ENCODE data around the gene DAB1. TPM values are rescaled to one million over a fixed set of nuclear protein-coding genes. Genes with fewer than 3 reads are reported as not detected.

DAB1 gene
- total RNA-seq, 1 donor from 2014 or later = not detected

GRCh38 chr1:56953386-56953785 lies 470.5 kb downstream of the DAB1 start:
- H3K36me3 Mint-ChIP-seq (ENCODE audit: low read depth) = no peaks in the 10 kb centered on the region
- peaks cover 12% of the 10 kb centered on the region for H3K27me3 Mint-ChIP-seq (ENCODE audit: low read depth)
- H3K4me1 Mint-ChIP-seq (ENCODE audit: low read depth) = no peaks in the 10 kb centered on the region
- DNase-seq (ENCODE audit: low spot score) = no peak
- H3K27ac Mint-ChIP-seq (ENCODE audit: unreplicated experiment) = no peak overlapping the region
- no peaks in the 10 kb centered on the region for H3K9me3 Mint-ChIP-seq (ENCODE audit: low read depth)
- no peak overlapping the region for H3K4me3 Mint-ChIP-seq (ENCODE audit: unreplicated experiment)
- no peak for TF ChIP-seq CTCF (IDR thresholded peaks at IDR 0.05)

- no peaks in the 10 kb centered on the region for H3K9me3 Mint-ChIP-seq (ENCODE audit: low read depth)
- no peaks in the 10 kb centered on the region for H3K36me3 Mint-ChIP-seq (ENCODE audit: low read depth)
- H3K27me3 Mint-ChIP-seq (ENCODE audit: low read depth) = peaks cover 8% of the 10 kb centered on the region
- DNase-seq (ENCODE audit: low spot score) = no peak
- no peak overlapping the region for H3K27ac Mint-ChIP-seq (ENCODE audit: unreplicated experiment)
- no peak for TF ChIP-seq CTCF (IDR thresholded peaks at IDR 0.05)
- no peak overlapping the region for H3K4me3 Mint-ChIP-seq (ENCODE audit: unreplicated experiment)
- H3K4me1 Mint-ChIP-seq (ENCODE audit: low read depth) = no peaks in the 10 kb centered on the region
These were observed 471.4 kb downstream of the DAB1 start for GRCh38 chr1:56952501-56952900.

GRCh38 chr1:56948403-56949023 lies 475.3 kb downstream of the DAB1 start:
- H3K27ac Mint-ChIP-seq (ENCODE audit: unreplicated experiment) = no peak overlapping the region
- no peak for TF ChIP-seq CTCF (IDR thresholded peaks at IDR 0.05)
- H3K4me3 Mint-ChIP-seq (ENCODE audit: unreplicated experiment) = no peak overlapping the region
- no peak for DNase-seq (ENCODE audit: low spot score)
- H3K36me3 Mint-ChIP-seq (ENCODE audit: low read depth) = no peaks in the 10 kb centered on the region
- H3K27me3 Mint-ChIP-seq (ENCODE audit: low read depth) = peaks cover 3% of the 10 kb centered on the region
- H3K9me3 Mint-ChIP-seq (ENCODE audit: low read depth) = no peaks in the 10 kb centered on the region
- H3K4me1 Mint-ChIP-seq (ENCODE audit: low read depth) = no peaks in the 10 kb centered on the region
